Heart left ventricle (tissue), 16 donors: ENCODE data around the gene IL11RA. TPM values are rescaled to one million over a fixed set of nuclear protein-coding genes. Genes with fewer than 3 reads are reported as not detected.

Experiments used
- ATAC-seq, 4 donors: fragments of 200-7000 bp; cut with Tn5 transposase; one replicate each; pipeline ENCODE4 v1.9.1; 2020 to 2022; ENCODE audit warnings: moderate library complexity in 4 of 4, mild to moderate bottlenecking in 3 of 4, moderate number of reproducible peaks in 1 of 4
- DNase-seq, 5 donors: peaks; one replicate each; pipeline ENCODE4 v3.0.0-alpha.2; 2020
- H3K27ac ChIP-seq, 12 donors: fragments of 200-600 bp; sonication (generic) in 4 of 12; one replicate each; pipeline versions ENCODE4 v1.5.0 to v1.8.0; 2016 to 2022; ENCODE audit warnings: mild to moderate bottlenecking in 2 of 12
- H3K27me3 ChIP-seq, 9 donors: fragments of 200-600 bp; sonication (generic) in 2 of 9; one replicate each; pipeline versions ENCODE4 v1.5.1 to v1.8.0; 2016 to 2022; ENCODE audit warnings: mild to moderate bottlenecking in 3 of 9
- H3K36me3 ChIP-seq, 9 donors: fragments of 200-600 bp; sonication (generic) in 2 of 9; one replicate each; pipeline versions ENCODE4 v1.5.0 to v1.8.0; 2018 to 2022; ENCODE audit warnings: mild to moderate bottlenecking in 2 of 9
- H3K4me1 ChIP-seq, 12 donors: fragments of 200-600 bp; sonication (generic) in 4 of 12; one replicate each; pipeline versions ENCODE4 v1.5.0 to v1.8.0; 2016 to 2022; ENCODE audit warnings: mild to moderate bottlenecking in 3 of 12
- H3K4me3 ChIP-seq, 12 donors: fragments of 200-600 bp; sonication (generic) in 4 of 12; one replicate each; pipeline versions ENCODE4 v1.5.0 to v1.8.0; 2017 to 2022; ENCODE audit warnings: mild to moderate bottlenecking in 9 of 12, moderate library complexity in 4 of 12
- H3K9me3 ChIP-seq, 12 donors: fragments of 200-600 bp; sonication (generic) in 4 of 12; one replicate each; pipeline versions ENCODE4 v1.5.0 to v1.8.0; 2016 to 2022; ENCODE audit warnings: mild to moderate bottlenecking in 1 of 12
- CTCF ChIP-seq, 12 donors: fragments of 200-600 bp; sonication (generic) in 4 of 12; IDR thresholded peaks; one replicate each; pipeline versions ENCODE4 v1.5.0 to v1.8.0; 2018 to 2022; ENCODE audit warnings: antibody characterized with exemption in 12 of 12, mild to moderate bottlenecking in 5 of 12
- POLR2A ChIP-seq, 2 donors: fragments of 450-650 bp; IDR thresholded peaks; one replicate each; pipeline ENCODE4 v1.6.1; 2017; ENCODE audit warnings: antibody characterized with exemption in 2 of 2, mild to moderate bottlenecking in 2 of 2, moderate library complexity in 2 of 2
- WGBS, 4 donors: extraction: QIAGEN DNeasy Blood & Tissue Kit in 2 of 4; methylation state at CpG; one replicate each; pipeline versions ENCODE4 v1.1.5 to v1.1.7; 2013 to 2018; 5-methylcytosine and 5-hydroxymethylcytosine counted together
- intact Hi-C, 10 donors: fragments of 100-400 bp; cut with DNase I; formaldehyde crosslinking; loops; one replicate each; pipeline versions ENCODE4 v1.11.1 to v1.14.2; 2022
- polyA plus RNA-seq, 2 donors: library from polyadenylated mRNA; stranded (reverse); fragments of 200-250 nt; gene quantifications; one replicate each; pipeline ENCODE4 v1.2.3, GENCODE V29; 2013
- total RNA-seq, 9 donors: library from RNA; depleted of rRNA in 2 of 9; stranded (reverse); fragments of >200 nt in 2 of 9; fragmentation: NEBNext Ultra II Directional in 3 of 9; extraction: Animal tissue kit (Norgen Biotek cat#: 25700) in 3 of 9; gene quantifications; one replicate each; pipeline versions ENCODE4 v1.1.0 to v1.2.4, GENCODE V29; 2016 to 2023
- donor health status: ischemic (EF 13 %, LVEDD 7.1; RV severe dilation, severe dysfunction).
- donor health status: healthy with polysubstance abuse.
- donor health status: DM: no; HTN: yes; CAD: no.
- donor health status: DM: no; HTN: no; CAD: no.
- donor health status: ischemic (EF 25% LVEDD 6.9; RV normal size, moderate dysfunction).
- donor health status: ischemic (EF 25% LVEDD 5.7; RV mildly dilated, moderate dysfunction).
- donor health status: healthy.
- donor health status: DM: yes; HTN: yes; CAD: no.
- donor health status: ischemic (EF 35%, LVEDD 5.7; RV mildly dilated, moderate dysfunction).
- donor health status: nonischemic (EF 11% LVEDD 7.7; RV severe dilation, severe dysfunction).
- donor health status: DM: yes; HTN: yes; CAD: no.
- donor health status: PGD.
- donor health status: ischemic (EF 29% LVEDD 5.4; RV normal size, mild dysfunction).
- donor health status: nonischemic (EF 23%, LVEDD 6.1; RV moderate dilation, normal function).

IL11RA gene
- total and polyA plus RNA-seq, 11 donors = 20.8 to 113 (median 45.5) TPM

GRCh38 chr9:34701023-34701768, 49.2 kb downstream of the IL11RA start:
- H3K4me3 ChIP-seq = peak overlapping the region; percentile 30 to 92 (median 74)
- no peaks in the 10 kb centered on the region for H3K36me3 ChIP-seq
- ATAC-seq = peak; percentile 63 to 95 (median 92)
- H3K27me3 ChIP-seq = no peaks in the 10 kb centered on the region
- intact Hi-C loops = loop anchor here in 4 of 10 donors (1.0 to 10.0 kb wide), 5 partner anchors 34 to 164 kb away; partner anchors contain the start of genes RPP25L (in 2 of the 4) and IL11RA (in 1 of the 4)
- no peaks in the 10 kb centered on the region for H3K9me3 ChIP-seq
- peaks cover 0 to 15% (median 2%) of the 10 kb centered on the region in 12 donors for H3K4me1 ChIP-seq
- WGBS, 4 donors = 6 to 24% (median 7%) methylated on average over 20 to 52 of the region's 52 CpGs
- TF ChIP-seq POLR2A (IDR thresholded peaks at IDR 0.05) (peak in 1 of 2 donors; percentile 25), CTCF (IDR thresholded peaks at IDR 0.05) (peak; percentile 90 to 95 (median 92))
- DNase-seq = peak; percentile 73 to 87 (median 76)
- peak overlapping the region; percentile 17 to 85 (median 77) for H3K27ac ChIP-seq

GRCh38 chr9:34701769-34702736, 50.1 kb downstream of the IL11RA start:
- peak overlapping the region; percentile 30 to 92 (median 74) for H3K4me3 ChIP-seq
- DNase-seq (peak; percentile 79 to 91 (median 82)), ATAC-seq (peak; percentile 87 to 93 (median 90))
- H3K9me3 ChIP-seq = no peaks in the 10 kb centered on the region
- H3K27ac ChIP-seq = peak overlapping the region; percentile 17 to 85 (median 77)
- no peaks in the 10 kb centered on the region for H3K36me3 ChIP-seq
- 3 to 5% (median 3%) methylated on average over 30 of the region's 30 CpGs for WGBS, 4 donors
- intact Hi-C loops = loop anchor here in 5 of 10 donors (1.0 to 10.0 kb wide), 7 partner anchors 35 to 163 kb away; partner anchors contain the start of genes RPP25L (in 3 of the 5) and IL11RA (in 1 of the 5)
- no peaks in the 10 kb centered on the region for H3K27me3 ChIP-seq
- no peak for TF ChIP-seq POLR2A (IDR thresholded peaks at IDR 0.05)
- peak in 11 of 12 donors; percentile 96 to 100 (median 98) for TF ChIP-seq CTCF (IDR thresholded peaks at IDR 0.05)
- H3K4me1 ChIP-seq = peaks cover 0 to 15% (median 2%) of the 10 kb centered on the region in 12 donors

- no peak for DNase-seq
- WGBS, 4 donors = 82 to 95% (median 90%) methylated on average over 2 of the region's 2 CpGs
- Histone ChIP-seq H3K9me3 (no peaks in the 10 kb centered on the region), H3K27me3 (no peaks in the 10 kb centered on the region), H3K27ac (no peak overlapping the region), H3K4me1 (peaks cover 0 to 22% (median 12%) of the 10 kb centered on the region in 12 donors), H3K36me3 (no peaks in the 10 kb centered on the region), H3K4me3 (no peak overlapping the region)
- no peak for ATAC-seq
- intact Hi-C loops = loop anchor here in 1 of 10 donors (10.0 kb wide), 1 partner anchor 158 kb away; no protein-coding TSS in a partner anchor
- TF ChIP-seq CTCF (IDR thresholded peaks at IDR 0.05) (no peak), POLR2A (IDR thresholded peaks at IDR 0.05) (no peak)
Observed at GRCh38 chr9:34707130-34707529, 55.1 kb downstream of the IL11RA start.
